Hepatocyte (in vitro differentiated cells): Measurements from ENCODE around the gene KCTD10.

Experiments used
- EZH2phosphoT487 ChIP-seq: fragments of 200-600 bp; sonication (generic); IDR thresholded peaks from one replicate; pipeline ENCODE4 v1.6.1; 2018; ENCODE audit warnings: antibody characterized with exemption, mild to moderate bottlenecking, low read depth, moderate library complexity; ENCODE audit not compliant: unreplicated experiment, severe bottlenecking
- TF ChIP-seq, protein P1 (sequence below): fragments of 200-600 bp; sonication (generic); IDR thresholded peaks from 2 replicates; pipeline ENCODE4 v1.5.1; 2016; ENCODE audit warnings: antibody characterized with exemption, mild to moderate bottlenecking; ENCODE audit not compliant: poor library complexity

DNA sequence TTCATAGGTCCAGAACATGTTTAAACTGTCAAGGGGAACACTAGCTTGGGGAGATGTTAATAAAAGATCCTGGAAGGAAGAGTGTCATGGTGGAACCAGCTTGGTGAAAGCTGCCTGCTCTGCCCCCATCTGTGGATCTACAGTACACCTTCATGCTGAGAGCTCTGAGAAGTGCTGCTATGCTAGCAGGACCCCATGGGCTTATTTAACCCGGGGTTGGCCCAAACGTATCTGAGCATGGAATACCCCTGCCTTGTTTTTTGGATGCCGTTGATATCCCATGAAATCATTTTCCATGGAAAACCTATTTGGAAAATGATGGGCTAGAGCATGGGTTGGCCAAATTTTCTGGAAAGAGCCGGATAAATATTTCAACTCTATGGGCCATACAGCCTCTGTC is 14.6 kb upstream of the KCTD10 start:
- no peak for TF ChIP-seq EZH2phosphoT487
- TF ChIP-seq, protein P1, sequence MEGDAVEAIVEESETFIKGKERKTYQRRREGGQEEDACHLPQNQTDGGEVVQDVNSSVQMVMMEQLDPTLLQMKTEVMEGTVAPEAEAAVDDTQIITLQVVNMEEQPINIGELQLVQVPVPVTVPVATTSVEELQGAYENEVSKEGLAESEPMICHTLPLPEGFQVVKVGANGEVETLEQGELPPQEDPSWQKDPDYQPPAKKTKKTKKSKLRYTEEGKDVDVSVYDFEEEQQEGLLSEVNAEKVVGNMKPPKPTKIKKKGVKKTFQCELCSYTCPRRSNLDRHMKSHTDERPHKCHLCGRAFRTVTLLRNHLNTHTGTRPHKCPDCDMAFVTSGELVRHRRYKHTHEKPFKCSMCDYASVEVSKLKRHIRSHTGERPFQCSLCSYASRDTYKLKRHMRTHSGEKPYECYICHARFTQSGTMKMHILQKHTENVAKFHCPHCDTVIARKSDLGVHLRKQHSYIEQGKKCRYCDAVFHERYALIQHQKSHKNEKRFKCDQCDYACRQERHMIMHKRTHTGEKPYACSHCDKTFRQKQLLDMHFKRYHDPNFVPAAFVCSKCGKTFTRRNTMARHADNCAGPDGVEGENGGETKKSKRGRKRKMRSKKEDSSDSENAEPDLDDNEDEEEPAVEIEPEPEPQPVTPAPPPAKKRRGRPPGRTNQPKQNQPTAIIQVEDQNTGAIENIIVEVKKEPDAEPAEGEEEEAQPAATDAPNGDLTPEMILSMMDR = no peak
